ENCODE results near the gene MRPL46. TPM values are rescaled to one million over a fixed set of nuclear protein-coding genes. Genes with fewer than 3 reads are reported as not detected.

Gene MRPL46
- total and polyA plus RNA-seq, 9 of the 15 experiments (the other 6 are each of a cell fraction or from before 2014, with no cell fraction given), result 41.2 to 72.2 (median 49.8) TPM

- no peak for TF ChIP-seq COPS2 (conservative IDR thresholded peaks at IDR 0.05)
- peak; percentile 70 for TF ChIP-seq BACH1 (tag; IDR thresholded peaks at IDR 0.05)
- TF ChIP-seq HNRNPLL (IDR thresholded peaks at IDR 0.05; ENCODE audit: low read depth, low read length, poor library complexity, severe bottlenecking), result no peak
- TF ChIP-seq SP2 (IDR thresholded peaks at IDR 0.05; ENCODE audit: extremely low read depth, low read depth, low read length, poor library complexity, severe bottlenecking), result no peak
- TF ChIP-seq, protein P1, sequence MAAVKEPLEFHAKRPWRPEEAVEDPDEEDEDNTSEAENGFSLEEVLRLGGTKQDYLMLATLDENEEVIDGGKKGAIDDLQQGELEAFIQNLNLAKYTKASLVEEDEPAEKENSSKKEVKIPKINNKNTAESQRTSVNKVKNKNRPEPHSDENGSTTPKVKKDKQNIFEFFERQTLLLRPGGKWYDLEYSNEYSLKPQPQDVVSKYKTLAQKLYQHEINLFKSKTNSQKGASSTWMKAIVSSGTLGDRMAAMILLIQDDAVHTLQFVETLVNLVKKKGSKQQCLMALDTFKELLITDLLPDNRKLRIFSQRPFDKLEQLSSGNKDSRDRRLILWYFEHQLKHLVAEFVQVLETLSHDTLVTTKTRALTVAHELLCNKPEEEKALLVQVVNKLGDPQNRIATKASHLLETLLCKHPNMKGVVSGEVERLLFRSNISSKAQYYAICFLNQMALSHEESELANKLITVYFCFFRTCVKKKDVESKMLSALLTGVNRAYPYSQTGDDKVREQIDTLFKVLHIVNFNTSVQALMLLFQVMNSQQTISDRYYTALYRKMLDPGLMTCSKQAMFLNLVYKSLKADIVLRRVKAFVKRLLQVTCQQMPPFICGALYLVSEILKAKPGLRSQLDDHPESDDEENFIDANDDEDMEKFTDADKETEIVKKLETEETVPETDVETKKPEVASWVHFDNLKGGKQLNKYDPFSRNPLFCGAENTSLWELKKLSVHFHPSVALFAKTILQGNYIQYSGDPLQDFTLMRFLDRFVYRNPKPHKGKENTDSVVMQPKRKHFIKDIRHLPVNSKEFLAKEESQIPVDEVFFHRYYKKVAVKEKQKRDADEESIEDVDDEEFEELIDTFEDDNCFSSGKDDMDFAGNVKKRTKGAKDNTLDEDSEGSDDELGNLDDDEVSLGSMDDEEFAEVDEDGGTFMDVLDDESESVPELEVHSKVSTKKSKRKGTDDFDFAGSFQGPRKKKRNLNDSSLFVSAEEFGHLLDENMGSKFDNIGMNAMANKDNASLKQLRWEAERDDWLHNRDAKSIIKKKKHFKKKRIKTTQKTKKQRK (IDR thresholded peaks at IDR 0.05; ENCODE audit: borderline replicate concordance, low read depth, low read length), result no peak
- no peak for TF ChIP-seq ZFX (CRISPR knock-in tag; IDR thresholded peaks at IDR 0.05)
- TF ChIP-seq NFATC3 (IDR thresholded peaks at IDR 0.05), result no peak
- peak; percentile 93 for TF ChIP-seq JUND (IDR thresholded peaks at IDR 0.05; ENCODE audit: borderline replicate concordance, low read depth, low read length)
- TF ChIP-seq JUND (tag; IDR thresholded peaks at IDR 0.05; ENCODE audit: borderline replicate concordance, low read depth, low read length), result peak; percentile 85; the same call in 1 of the 3 replicates
- no peak for TF ChIP-seq YBX1 (IDR thresholded peaks at IDR 0.05)
- TF ChIP-seq, protein P2, sequence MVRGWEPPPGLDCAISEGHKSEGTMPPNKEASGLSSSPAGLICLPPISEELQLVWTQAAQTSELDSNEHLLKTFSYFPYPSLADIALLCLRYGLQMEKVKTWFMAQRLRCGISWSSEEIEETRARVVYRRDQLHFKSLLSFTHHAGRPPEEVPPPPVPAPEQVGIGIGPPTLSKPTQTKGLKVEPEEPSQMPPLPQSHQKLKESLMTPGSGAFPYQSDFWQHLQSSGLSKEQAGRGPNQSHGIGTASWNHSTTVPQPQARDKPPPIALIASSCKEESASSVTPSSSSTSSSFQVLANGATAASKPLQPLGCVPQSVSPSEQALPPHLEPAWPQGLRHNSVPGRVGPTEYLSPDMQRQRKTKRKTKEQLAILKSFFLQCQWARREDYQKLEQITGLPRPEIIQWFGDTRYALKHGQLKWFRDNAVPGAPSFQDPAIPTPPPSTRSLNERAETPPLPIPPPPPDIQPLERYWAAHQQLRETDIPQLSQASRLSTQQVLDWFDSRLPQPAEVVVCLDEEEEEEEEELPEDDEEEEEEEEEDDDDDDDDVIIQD (CRISPR knock-in tag; IDR thresholded peaks at IDR 0.05), result no peak
- no peak for TF ChIP-seq ATF6 (CRISPR knock-in tag; IDR thresholded peaks at IDR 0.05)
- no peak for TF ChIP-seq SREBF2 (CRISPR knock-in tag; IDR thresholded peaks at IDR 0.05)
- TF ChIP-seq MYC (IDR thresholded peaks at IDR 0.05; ENCODE audit: low read depth, low read length), result no peak
- TF ChIP-seq MYC (CRISPR knock-in tag; IDR thresholded peaks at IDR 0.05; ENCODE audit: borderline replicate concordance, low read depth), result no peak
- TF ChIP-seq PHB2 (IDR thresholded peaks at IDR 0.05; ENCODE audit: low read depth), result no peak
These were observed 1.5 kb downstream of the MRPL46 start (continued) for GRCh38 chr15:88465633-88466224.

Data from K562 (cell line).